ENCODE data around the gene S100A13.

GRCh38 chr1:153578936-153579335 lies 48.4 kb downstream of the S100A13 start:
- TF ChIP-seq POLR2A (IDR thresholded peaks at IDR 0.05; ENCODE audit: low read depth, low read length) (no peak), POLR2AphosphoS5 (IDR thresholded peaks at IDR 0.05; ENCODE audit: low read depth, low read length) (no peak), TAF1 (IDR thresholded peaks at IDR 0.05; ENCODE audit: low read depth, low read length) (no peak), SPI1 (IDR thresholded peaks at IDR 0.05; ENCODE audit: low read depth, low read length) (no peak), PAX5 (IDR thresholded peaks at IDR 0.05; ENCODE audit: insufficient read depth, low read length, severe bottlenecking) (no peak), POU2F2 (IDR thresholded peaks at IDR 0.05; ENCODE audit: low read depth, low read length) (no peak)

All from GM12891 (cell line).